Measurements from ENCODE around the gene DNAJB12. TPM values are rescaled to one million over a fixed set of nuclear protein-coding genes. Genes with fewer than 3 reads are reported as not detected.

The DNAJB12 gene
- total RNA-seq, 1 donor from 2014 or later, result 46.1 TPM

DNA sequence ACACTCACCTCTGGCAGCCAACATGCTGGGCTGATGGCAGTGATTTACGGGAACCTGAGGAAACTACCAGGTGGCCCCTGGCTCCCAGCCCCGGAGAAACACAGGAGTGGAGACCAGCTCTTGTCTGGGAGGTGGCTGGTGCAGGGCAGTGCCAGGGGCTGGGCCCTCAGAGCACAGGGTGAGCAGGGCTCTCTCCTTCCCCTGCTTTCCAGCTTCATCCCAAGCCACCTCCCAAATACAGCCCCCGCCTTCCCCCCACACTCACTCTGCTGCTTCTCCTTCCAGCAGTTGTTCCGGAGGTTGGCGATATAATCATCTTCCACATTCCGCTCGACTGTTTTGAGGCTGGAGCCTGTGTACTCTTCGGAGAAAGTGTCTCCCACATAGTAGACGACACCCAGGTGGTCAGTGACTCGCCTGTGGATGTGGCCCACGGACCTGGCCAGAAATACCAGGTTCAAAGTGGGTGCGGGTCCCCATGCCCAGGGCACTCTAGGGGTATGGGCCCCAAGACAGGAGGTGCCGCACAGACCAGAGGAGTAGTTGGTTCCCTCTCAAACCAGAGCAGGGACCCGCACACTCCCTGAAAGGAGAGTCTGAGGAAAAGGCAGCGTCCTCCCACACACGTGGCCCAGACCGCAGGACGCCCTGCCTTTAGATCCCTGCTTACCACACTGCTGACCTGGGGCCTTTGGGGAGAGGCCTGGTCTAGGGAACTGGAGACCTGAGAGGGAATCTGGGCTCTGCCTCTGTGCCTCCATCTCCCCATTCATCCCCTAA is 18.3 kb downstream of the DNAJB12 start:
- no peak overlapping the region for H3K4me3 ChIP-seq
- peaks cover 0 to 44% of the 10 kb centered on the region in 2 donors for H3K4me1 ChIP-seq
- DNase-seq (ENCODE audit: low spot score in 2 of 2), result no peak

DNA sequence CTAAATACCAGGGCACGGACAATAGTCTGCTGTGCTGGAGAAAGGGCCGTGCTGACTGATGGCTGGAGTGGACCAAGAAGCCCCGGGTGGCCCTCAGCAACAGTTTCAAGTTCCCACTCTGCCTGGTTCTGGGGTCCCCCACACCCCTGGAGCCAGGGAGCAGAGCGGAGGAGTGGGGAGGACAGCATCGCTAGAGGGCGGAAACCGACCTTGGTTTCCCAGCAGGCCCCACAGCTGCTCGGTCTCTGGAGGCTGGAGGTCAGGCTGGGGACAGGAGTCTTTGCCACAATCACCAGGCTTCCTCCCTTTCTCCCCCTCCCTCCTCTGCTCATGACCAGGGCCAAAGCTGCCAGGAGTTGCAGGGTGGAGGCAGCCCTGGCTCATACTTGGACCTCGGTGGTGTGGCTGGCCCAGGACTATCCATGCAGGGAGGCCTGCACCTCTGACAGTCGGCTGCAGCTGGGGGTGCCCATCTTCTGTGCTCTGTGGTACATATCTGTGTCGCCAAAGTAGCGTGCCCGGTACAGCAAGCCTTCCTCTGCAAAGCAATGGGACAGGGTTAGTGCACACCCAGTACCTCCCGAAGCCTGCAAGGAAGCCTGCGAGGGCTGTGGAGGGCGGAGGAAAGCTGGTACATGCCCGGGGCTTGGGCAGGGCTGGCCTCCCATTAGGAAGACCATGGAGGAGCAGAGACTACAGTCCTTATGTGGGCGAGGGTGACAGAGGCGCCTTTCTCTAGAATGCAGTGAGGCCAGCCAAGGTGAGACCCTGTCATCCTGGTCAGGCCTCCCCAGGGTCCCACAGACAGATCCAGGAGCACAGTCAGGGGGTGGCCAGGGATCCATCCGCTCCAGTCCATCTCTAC is 19.1 kb downstream of the DNAJB12 start:
- TF ChIP-seq, protein P1, sequence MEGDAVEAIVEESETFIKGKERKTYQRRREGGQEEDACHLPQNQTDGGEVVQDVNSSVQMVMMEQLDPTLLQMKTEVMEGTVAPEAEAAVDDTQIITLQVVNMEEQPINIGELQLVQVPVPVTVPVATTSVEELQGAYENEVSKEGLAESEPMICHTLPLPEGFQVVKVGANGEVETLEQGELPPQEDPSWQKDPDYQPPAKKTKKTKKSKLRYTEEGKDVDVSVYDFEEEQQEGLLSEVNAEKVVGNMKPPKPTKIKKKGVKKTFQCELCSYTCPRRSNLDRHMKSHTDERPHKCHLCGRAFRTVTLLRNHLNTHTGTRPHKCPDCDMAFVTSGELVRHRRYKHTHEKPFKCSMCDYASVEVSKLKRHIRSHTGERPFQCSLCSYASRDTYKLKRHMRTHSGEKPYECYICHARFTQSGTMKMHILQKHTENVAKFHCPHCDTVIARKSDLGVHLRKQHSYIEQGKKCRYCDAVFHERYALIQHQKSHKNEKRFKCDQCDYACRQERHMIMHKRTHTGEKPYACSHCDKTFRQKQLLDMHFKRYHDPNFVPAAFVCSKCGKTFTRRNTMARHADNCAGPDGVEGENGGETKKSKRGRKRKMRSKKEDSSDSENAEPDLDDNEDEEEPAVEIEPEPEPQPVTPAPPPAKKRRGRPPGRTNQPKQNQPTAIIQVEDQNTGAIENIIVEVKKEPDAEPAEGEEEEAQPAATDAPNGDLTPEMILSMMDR (IDR thresholded peaks at IDR 0.05), result no peak
- Histone ChIP-seq H3K4me1 (peaks cover 0 to 49% of the 10 kb centered on the region in 2 donors), H3K27me3 (no peaks in the 10 kb centered on the region), H3K36me3 (peaks cover 37 to 38% of the 10 kb centered on the region in 2 donors), H3K4me3 (no peak overlapping the region), H3K27ac (peak overlapping the region; percentile 66 to 94), H3K9me3 (no peaks in the 10 kb centered on the region)
- peak in 1 of 2 donors; percentile 86 for DNase-seq (ENCODE audit: low spot score in 2 of 2)
- intact Hi-C loops (cut with DNase I), result loop anchor here (2.0 to 5.0 kb wide), 3 partner anchors 61 to 373 kb away; partner anchors contain the start of gene CHST3

More for the DNA sequence above, 18.3 kb downstream of the DNAJB12 start:
- Histone ChIP-seq H3K36me3 (peaks cover 45 to 47% of the 10 kb centered on the region in 2 donors), H3K27ac (peak overlapping the region; percentile 66 to 94), H3K9me3 (no peaks in the 10 kb centered on the region), H3K27me3 (no peaks in the 10 kb centered on the region)
- TF ChIP-seq, protein P1 (IDR thresholded peaks at IDR 0.05), result no peak
- intact Hi-C loops (cut with DNase I), result loop anchor here (2.0 to 5.0 kb wide), 3 partner anchors 62 to 374 kb away; partner anchors contain the start of gene CHST3

DNA sequence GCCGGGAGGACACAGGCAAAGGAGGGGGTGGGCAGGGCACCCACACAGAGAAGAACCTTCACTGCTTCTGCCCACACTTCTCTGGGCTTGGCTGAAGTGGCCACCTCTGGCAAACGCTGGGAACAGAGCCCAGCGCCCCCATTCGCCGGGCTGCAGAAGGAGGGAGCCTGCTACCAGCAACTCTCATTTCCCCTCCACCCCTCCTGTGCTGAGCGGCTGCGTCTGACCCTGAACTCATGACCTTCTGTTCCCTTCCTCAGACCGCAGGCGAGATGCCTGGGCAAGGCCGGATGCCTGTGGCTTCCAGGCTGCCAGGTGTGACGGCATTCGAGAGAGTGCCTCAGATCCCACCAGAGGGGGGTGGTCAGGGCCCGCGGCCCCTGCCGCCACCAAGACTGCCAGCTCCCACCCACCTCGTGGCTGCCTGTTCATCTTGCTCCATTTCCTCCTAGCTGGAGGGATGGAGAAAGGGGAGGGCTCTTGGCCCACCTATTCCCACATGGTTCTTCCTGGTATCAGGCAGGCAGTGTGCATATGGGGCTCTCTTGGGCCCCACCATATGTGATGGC is 19.8 kb downstream of the DNAJB12 start:
- Histone ChIP-seq H3K4me1 (peaks cover 0 to 49% of the 10 kb centered on the region in 2 donors), H3K36me3 (peaks cover 35 to 37% of the 10 kb centered on the region in 2 donors), H3K27me3 (no peaks in the 10 kb centered on the region), H3K27ac (peak overlapping the region; percentile 66 to 94), H3K9me3 (no peaks in the 10 kb centered on the region), H3K4me3 (no peak overlapping the region)
- TF ChIP-seq, protein P1 (IDR thresholded peaks at IDR 0.05), result no peak
- DNase-seq (ENCODE audit: low spot score in 2 of 2), result peak; percentile 87 to 93
- intact Hi-C loops (cut with DNase I), result loop anchor here (5.0 kb wide), 1 partner anchor 373 kb away; the partner anchor contains the start of gene CHST3

DNA sequence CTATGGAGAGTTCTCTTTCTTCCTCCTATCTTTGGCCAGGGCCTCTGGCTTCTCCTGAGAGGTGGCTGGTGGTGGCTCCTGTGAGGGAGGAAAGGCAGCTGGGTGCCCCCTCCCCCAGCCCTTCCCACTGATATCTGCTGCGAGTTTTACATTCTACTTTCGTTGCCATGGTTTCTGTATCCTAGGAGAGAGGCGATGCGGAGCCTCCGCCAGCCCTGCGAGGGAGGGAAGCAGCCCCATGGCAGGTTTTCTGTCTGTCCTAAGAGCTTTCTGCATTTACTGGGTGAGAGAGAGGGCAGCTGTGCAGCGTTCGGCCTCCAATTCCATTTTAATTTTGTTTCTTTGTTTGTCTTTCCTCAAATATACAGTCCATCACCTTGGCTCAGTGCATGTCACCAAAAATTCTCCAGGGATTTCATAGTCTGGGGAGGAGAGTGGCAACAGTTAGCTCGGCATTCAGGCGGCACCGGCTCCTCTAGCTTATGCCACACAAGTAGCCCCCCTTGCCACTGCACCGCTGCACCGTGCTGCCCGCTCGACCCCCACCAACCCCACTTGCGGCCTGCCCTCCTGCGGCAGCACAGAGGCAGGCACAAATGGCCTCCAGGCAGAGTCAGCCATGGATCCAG is 20.4 kb downstream of the DNAJB12 start:
- TF ChIP-seq, protein P1 (IDR thresholded peaks at IDR 0.05), result no peak
- DNase-seq (ENCODE audit: low spot score in 2 of 2), result no peak
- H3K9me3 ChIP-seq, result no peaks in the 10 kb centered on the region
- H3K4me1 ChIP-seq, result peaks cover 0 to 49% of the 10 kb centered on the region in 2 donors
- no peaks in the 10 kb centered on the region for H3K27me3 ChIP-seq
- intact Hi-C loops (cut with DNase I), result no loop called here
- peak overlapping the region; percentile 66 to 94 for H3K27ac ChIP-seq
- H3K4me3 ChIP-seq, result no peak overlapping the region
- peaks cover 35 to 36% of the 10 kb centered on the region in 2 donors for H3K36me3 ChIP-seq
